ENCODE results near the gene RELCH. TPM values are rescaled to one million over a fixed set of nuclear protein-coding genes. Genes with fewer than 3 reads are reported as not detected.
A peak's percentile ranks its signal among the peaks of the same experiment; 100 is the strongest.

RELCH gene
- total and polyA plus RNA-seq, 10 of the 15 experiments (the other 5 are each of a cell fraction or from before 2014, with no cell fraction given) = 3.1 to 23.6 (median 14.5) TPM

DNA sequence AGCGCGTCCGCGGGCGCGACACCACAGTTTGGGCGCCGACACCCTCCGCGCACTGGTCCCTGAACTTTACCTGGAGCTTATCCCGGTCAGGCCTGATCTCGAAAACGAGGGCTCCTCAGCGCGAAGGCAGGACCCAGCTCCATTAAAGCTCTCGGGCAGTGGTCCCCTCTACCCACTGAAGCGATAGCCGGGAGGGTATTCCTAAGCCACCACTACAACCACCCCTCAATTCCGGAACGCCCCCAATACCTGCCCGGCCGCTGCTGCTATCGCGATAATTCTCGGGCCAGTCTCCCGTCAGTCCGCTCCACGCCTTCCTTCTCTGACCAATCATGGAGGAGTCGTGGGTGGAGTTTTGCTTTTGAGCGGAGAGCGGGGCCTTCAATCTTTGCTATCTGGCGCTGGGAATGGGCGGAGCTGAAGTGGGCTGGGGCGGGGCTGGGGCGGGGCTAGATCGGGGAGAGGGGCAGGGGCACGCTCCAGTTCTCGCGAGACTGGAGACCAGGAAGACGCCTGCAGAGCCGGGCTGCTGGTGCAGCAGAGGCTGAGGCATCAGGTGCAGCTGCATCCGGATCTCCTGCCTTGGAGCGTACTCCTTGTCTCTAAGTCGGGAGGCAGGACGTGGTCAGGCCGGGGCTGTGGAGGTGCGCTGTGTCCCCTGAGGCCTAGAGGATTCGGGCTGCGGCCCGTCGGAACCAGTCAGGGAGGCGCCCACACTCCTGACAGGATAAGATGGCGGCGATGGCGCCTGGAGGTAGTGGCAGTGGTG, at the start of gene RELCH, which contains the start of gene PIGN (continued):
- no peak for TF ChIP-seq HDAC6 (IDR thresholded peaks at IDR 0.05; ENCODE audit: unreplicated experiment)
- TF ChIP-seq, protein P1, sequence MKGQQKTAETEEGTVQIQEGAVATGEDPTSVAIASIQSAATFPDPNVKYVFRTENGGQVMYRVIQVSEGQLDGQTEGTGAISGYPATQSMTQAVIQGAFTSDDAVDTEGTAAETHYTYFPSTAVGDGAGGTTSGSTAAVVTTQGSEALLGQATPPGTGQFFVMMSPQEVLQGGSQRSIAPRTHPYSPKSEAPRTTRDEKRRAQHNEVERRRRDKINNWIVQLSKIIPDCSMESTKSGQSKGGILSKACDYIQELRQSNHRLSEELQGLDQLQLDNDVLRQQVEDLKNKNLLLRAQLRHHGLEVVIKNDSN (IDR thresholded peaks at IDR 0.05; ENCODE audit: borderline replicate concordance, extremely low read length, insufficient read depth, low read depth, low read length) = no peak
- TF ChIP-seq ZSCAN29 (IDR thresholded peaks at IDR 0.05) = no peak; the same call in 1 of the 2 replicates
- TF ChIP-seq, protein P2, sequence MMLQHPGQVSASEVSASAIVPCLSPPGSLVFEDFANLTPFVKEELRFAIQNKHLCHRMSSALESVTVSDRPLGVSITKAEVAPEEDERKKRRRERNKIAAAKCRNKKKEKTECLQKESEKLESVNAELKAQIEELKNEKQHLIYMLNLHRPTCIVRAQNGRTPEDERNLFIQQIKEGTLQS (IDR thresholded peaks at IDR 0.05; ENCODE audit: borderline replicate concordance, extremely low read depth, low read depth, low read length) = no peak
- no peak for TF ChIP-seq SUZ12 (IDR thresholded peaks at IDR 0.05; ENCODE audit: unreplicated experiment)
- peak; percentile 42 for TF ChIP-seq FOS (IDR thresholded peaks at IDR 0.05; ENCODE audit: borderline replicate concordance, extremely low read depth, insufficient read length)
- TF ChIP-seq MEF2B (IDR thresholded peaks at IDR 0.05; ENCODE audit: partially characterized antibody, poor library complexity, severe bottlenecking) = no peak
- TF ChIP-seq SUPT20H (IDR thresholded peaks at IDR 0.05; ENCODE audit: borderline replicate concordance, control insufficient read depth, low read depth, low read length) = no peak
- TF ChIP-seq, protein P3, sequence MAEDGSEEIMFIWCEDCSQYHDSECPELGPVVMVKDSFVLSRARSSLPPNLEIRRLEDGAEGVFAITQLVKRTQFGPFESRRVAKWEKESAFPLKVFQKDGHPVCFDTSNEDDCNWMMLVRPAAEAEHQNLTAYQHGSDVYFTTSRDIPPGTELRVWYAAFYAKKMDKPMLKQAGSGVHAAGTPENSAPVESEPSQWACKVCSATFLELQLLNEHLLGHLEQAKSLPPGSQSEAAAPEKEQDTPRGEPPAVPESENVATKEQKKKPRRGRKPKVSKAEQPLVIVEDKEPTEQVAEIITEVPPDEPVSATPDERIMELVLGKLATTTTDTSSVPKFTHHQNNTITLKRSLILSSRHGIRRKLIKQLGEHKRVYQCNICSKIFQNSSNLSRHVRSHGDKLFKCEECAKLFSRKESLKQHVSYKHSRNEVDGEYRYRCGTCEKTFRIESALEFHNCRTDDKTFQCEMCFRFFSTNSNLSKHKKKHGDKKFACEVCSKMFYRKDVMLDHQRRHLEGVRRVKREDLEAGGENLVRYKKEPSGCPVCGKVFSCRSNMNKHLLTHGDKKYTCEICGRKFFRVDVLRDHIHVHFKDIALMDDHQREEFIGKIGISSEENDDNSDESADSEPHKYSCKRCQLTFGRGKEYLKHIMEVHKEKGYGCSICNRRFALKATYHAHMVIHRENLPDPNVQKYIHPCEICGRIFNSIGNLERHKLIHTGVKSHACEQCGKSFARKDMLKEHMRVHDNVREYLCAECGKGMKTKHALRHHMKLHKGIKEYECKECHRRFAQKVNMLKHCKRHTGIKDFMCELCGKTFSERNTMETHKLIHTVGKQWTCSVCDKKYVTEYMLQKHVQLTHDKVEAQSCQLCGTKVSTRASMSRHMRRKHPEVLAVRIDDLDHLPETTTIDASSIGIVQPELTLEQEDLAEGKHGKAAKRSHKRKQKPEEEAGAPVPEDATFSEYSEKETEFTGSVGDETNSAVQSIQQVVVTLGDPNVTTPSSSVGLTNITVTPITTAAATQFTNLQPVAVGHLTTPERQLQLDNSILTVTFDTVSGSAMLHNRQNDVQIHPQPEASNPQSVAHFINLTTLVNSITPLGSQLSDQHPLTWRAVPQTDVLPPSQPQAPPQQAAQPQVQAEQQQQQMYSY (CRISPR knock-in tag; IDR thresholded peaks at IDR 0.05) = no peak
- TF ChIP-seq, protein P4, sequence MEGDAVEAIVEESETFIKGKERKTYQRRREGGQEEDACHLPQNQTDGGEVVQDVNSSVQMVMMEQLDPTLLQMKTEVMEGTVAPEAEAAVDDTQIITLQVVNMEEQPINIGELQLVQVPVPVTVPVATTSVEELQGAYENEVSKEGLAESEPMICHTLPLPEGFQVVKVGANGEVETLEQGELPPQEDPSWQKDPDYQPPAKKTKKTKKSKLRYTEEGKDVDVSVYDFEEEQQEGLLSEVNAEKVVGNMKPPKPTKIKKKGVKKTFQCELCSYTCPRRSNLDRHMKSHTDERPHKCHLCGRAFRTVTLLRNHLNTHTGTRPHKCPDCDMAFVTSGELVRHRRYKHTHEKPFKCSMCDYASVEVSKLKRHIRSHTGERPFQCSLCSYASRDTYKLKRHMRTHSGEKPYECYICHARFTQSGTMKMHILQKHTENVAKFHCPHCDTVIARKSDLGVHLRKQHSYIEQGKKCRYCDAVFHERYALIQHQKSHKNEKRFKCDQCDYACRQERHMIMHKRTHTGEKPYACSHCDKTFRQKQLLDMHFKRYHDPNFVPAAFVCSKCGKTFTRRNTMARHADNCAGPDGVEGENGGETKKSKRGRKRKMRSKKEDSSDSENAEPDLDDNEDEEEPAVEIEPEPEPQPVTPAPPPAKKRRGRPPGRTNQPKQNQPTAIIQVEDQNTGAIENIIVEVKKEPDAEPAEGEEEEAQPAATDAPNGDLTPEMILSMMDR (IDR thresholded peaks at IDR 0.05 in 2 of 3, conservative IDR thresholded peaks at IDR 0.05 in 1 of 3; ENCODE audit: control insufficient read depth in 2 of 3, extremely low read depth in 1 of 3, insufficient read depth in 1 of 3, low read depth in 3 of 3, low read length in 3 of 3) = no peak
- no peak; a peak in 1 of 3 replicates for TF ChIP-seq EGR1 (IDR thresholded peaks at IDR 0.05; ENCODE audit: borderline replicate concordance in 1 of 2, low read depth in 2 of 2, low read length in 2 of 2)
- peak; percentile 33 for TF ChIP-seq NBN (IDR thresholded peaks at IDR 0.05)
- no peak for TF ChIP-seq MYC (IDR thresholded peaks at IDR 0.05; ENCODE audit: insufficient read depth, insufficient read length, insufficient replicate concordance, low read length, severe bottlenecking)
- TF ChIP-seq BHLHE40 (IDR thresholded peaks at IDR 0.05; ENCODE audit: borderline replicate concordance in 1 of 2, low read depth in 2 of 2, low read length in 1 of 2) = peak in 1 of 2 experiments; percentile 43; a peak in 1 of 4 replicates
- TF ChIP-seq ZNF24 (IDR thresholded peaks at IDR 0.05) = no peak
- TF ChIP-seq MTA2 (IDR thresholded peaks at IDR 0.05; ENCODE audit: low read depth) = peak; percentile 42; the same call in 1 of the 2 replicates
